HUDEP-2 (cell line): ENCODE measurements around the gene DHX58.

ENCODE experiments used
- DNase-seq, 76 experiments: peaks; one replicate each; lab custom pipeline; 2025; ENCODE audit not compliant: unreplicated experiment in 76 of 76; lab: John Stamatoyannopoulos, UW

DHX58 gene

DNA sequence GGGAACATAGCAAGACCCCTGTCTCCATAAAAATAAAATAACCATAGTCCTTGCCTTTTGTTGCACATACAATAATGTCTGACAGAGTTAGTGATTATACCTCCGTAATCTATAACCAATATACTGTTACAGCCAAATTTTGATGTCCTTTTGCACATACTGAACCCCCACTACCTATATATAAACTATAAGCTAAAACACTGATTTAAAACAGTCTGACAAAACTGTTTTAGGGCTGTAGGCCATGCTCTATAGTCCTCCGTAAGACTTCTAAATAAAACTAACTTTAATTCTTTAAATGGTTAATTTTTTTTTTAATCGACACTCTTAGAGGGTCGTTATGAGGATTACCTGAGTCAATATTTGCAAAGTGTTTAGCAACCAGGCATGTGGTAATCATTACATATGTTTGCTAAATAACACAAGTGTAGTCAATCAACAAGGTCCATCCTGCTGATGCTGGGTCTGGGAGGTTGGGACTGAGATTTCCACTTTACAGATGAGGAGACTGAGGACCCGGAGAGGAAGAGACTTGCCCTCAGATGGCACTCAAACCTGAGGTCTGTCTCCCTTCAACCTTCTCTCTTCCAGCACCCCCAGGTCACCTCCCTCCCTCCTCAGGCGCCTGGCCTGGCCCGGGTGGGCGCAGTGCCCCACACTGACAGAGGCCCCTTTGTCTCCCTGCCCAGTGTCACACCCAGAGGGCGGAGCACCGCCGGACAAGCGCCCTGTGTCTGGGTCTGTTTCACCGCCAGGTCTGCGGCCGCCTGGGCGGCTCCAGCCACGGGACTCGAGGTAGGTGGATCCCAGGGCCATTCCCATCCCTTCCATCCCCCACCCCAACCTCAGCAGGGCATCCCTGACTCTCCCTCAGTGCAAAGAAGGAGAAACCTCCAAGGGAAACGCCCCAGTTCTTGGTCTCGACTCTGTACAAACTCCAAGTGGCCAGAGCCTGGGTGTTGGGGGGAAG, 24.5 kb downstream of the DHX58 start:
- no peak for DNase-seq

DNA sequence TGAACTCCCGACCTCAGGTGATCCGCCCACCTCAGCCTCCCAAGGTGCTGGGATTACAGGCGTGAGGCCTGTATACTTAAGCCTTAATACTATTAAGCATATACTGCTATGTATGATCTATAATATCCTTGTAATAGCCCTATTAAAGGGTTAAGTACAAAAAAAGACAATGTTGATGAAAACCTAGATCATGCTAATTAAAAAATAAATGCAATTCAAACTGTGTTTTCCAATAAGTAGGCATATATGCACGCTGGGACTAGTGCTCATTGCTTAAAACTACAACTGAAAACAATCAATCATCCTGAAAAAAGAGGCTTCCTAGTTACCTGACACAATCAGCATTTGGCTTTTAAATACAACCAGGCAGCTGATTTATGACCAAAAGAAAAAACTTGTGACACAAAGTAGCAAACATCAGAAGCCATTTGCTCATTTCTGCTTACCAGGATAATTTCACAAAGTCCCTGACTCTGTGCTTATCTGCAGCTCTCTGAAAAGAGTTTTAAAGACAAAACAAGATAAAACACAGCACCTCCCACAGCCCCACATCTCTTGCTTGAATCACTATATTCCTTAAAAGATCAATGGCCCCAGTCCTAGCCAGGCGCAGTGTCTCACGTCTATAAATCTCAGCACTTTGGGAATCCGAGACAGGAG, 25.3 kb downstream of the DHX58 start:
- DNase-seq: peak in 2 of 76 experiments; percentile 4 to 11

DNA sequence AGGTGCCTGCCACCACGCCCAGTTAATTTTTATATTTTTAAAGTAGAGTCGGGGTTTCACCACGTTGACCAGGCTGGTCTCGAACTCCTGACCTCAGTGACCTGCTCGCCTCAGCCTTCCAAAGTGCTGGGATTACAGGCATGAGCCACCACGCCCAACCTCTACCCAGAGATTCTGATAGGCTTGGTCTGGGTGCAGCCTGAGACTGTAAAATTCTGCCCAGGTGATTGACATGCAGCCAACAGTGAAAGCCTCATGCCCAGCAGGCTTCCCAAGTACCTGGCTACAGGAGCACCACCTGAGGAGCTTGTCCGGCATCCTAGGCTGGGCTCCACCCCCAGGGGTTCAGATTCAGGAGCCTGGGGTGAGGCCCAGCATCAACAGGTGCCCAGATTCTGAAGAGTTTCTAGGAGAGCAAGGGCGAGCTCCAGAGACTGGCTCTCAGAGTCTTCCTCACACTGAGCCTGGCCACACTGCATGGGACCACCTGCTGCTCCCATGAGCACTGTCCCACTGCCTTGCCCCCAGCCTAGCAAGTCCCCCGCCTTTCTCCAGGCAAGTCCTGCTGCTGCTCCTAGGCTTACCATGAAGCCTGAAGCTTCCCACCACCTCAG, 30.9 kb downstream of the DHX58 start:
- DNase-seq: no peak

GRCh38 chr17:42079541-42079940, 33.0 kb downstream of the DHX58 start:
- DNase-seq: no peak

DNA sequence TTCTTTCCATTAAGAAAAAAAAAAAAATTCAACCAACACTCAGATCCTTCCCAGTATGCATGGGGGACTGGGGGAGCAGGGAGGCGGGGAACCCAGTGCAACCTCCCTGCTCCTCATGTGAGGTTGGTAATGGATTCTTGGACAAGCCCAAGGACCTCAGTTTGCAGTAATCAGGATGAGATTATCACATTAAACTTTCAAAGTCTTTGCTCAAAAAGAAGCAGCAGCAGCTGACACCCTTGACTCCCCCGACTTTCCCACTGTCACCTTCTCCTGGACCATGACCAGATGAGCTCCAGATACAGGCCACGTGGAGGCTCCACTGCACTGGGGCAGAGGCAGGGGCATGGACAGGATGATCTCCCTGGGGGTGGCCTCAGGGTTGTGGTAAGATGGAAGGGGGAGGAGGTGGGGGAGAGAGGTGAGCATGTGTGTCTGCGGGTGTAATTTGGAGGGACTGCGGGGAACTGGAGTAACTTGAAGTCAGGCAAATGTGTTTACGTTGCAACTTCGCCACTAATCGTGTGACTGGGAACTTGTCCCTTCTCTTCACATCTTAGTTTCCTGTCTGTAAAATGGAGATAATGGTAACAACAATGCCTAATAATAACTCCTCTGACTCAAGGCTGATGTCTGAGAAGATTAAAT, 34.0 kb downstream of the DHX58 start:
- DNase-seq: peak in 9 of 76 experiments; percentile 9 to 56 (median 15)

- no peak for DNase-seq
Measured at GRCh38 chr17:42077755-42078154, 34.8 kb downstream of the DHX58 start.

DNA sequence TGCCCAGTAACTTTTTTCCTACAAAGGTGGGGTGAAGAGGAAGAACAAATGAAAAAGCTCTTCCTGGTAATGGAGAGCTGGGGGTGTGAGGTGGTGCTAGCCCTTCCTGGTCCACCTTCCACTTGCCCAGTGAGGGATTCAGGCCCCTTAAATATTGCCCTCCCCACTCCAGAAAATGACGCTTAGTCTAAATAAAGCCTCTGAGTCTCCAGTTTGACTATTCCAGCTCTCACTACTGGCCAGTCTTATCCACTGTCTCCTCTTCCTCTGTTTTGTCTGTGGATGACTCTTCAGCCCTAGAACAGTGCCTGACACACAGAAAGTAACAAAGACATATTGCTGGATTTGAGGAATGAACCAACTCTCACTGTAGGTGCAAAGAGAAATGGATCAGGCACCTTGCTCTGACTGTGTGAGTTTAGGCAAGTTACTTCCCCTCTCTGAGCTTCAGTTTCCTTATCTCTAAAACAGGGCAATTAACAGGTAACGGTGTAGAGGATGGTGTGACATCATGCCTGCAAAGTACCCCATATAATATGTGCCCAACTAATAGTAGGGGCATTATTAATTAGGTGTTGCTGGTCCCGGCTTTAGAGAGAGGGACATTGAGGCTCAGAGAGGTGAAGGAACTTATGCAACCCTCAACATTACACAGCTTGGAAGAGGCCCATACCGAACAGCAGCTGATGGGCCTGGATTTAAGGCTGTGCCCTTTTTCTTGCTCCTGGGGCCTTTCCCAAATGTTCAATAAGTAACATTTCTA, 35.5 kb downstream of the DHX58 start:
- no peak for DNase-seq

DNA sequence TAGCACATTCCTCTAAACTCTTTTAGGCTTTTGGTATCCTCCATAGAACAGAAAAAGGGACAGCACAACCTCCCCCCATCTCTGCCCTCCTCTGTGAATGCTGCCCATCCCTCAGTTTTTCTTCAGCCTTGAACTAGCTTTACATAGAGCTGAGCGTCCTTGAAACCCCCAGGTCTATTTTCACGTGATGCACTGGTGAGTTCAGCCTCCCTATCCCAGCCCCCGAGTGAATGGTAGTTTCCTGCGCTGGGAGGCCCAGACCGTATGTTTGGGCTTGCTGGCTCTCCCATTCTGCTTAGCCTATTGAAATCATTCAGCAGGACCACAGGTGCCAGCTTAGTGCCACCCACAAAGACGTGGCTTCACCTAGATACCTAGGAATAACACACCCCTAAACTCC, 36.7 kb downstream of the DHX58 start:
- DNase-seq: no peak

GRCh38 chr17:42072323-42073187, 40.0 kb downstream of the DHX58 start:
- no peak for DNase-seq

GRCh38 chr17:42071810-42072209, 40.7 kb downstream of the DHX58 start:
- no peak for DNase-seq

- DNase-seq: peak in 1 of 76 experiments; percentile 6
Measured at GRCh38 chr17:42068979-42069378, 43.5 kb downstream of the DHX58 start.

DNA sequence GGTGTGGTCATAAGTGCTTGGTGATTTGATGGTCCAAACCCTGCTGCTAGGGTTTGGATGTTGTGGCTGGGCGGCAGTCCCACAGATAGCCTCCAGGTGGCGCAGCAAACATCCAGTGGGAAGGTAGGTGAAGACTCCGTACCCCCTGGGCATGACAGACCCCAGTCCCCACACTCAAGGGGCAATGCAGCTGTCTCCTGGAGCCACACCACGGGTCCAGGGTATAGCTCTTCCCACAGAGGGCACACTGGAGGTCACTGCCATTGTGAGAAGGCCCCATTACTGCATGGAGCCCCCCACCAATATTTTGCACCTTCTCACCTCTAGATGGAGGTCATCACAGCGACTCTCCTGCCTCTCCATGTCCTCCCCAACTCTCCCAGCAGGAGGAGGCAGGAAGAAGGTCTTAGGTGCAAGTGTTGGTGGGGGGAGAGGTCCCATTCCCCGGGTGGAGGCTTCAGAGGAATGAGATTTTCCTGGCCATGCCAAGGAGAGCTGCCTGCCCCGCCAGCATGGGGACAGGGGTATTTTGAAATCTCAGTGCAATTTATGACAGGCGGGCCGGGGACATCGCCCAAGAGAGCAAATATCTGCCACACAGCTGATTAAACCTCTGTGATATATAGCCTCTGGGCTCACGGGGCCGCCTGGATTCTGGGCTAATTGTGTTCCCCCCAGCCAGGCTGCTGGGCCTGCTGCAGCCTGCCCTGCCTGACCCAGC, 45.0 kb downstream of the DHX58 start:
- peak in 51 of 76 experiments; percentile 7 to 74 (median 41) for DNase-seq

GRCh38 chr17:42065201-42065600, 47.3 kb downstream of the DHX58 start:
- no peak for DNase-seq

- DNase-seq: no peak
Measured at GRCh38 chr17:42062681-42063080, 49.8 kb downstream of the DHX58 start.

DNA sequence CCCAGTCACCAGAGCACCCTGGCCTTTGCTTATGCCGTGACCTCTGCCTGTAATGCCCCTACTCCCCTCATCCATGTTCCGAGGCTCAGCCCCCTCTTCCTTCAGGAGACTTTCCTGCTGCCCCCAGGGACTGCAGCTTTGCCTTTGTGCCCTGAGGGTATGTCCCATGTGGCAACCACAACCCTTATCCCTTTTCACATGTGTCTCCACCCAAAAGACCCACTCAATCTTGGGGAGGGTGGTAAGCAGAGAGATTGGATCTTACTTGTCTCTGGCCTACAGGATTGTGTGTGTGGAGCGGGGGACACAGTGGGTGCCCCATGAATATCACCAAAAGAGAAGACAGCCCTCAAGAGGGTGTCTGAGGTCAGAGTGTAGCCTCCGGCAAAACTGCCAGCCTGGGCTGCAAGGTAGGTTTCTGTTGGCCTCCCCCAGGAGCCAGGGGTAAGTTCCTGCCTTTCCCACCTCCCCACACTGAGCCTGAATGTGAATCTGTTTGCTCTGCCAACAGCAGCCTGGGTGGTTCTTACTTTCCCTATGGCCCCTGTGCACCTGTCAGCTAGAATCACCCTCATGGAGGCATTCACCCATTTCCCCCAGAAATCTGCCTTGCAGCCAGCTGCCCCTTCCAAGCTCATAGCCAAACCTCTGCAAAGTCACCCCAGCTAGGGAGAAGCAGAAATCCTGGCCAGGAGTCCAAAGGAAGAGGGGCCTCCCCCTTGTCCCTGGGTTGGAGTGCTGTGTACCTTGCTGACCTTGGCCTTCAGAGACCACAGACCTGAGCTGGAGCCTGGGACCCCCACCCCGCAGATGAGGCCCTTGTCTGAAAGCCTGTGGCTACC, 50.6 kb downstream of the DHX58 start:
- DNase-seq: peak in 11 of 76 experiments; percentile 7 to 62 (median 40)

DNA sequence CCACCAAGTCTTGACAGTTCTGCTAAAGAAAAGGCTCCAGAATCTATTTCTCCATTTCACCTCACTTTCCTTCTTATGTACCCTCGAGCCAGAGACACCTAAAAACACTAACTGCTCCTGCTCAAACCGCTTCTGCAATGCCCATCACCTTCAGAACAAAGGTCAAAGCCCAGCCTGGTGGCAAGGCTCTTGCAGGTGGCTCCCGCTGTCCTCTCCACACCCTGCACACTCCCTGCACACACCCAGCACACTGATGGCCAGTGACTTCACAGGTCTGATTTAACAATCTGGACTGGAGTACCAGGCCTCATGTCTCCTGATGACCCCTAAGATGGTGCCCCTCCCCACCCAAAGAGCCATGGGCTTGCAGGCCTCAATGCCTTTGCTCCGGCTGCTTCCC, 52.3 kb downstream of the DHX58 start:
- no peak for DNase-seq

GRCh38 chr17:42059815-42060214, 52.7 kb downstream of the DHX58 start:
- no peak for DNase-seq

- no peak for DNase-seq
Measured at GRCh38 chr17:42058063-42058462, 54.5 kb downstream of the DHX58 start.
